Measurements from ENCODE around the gene DNAAF1. TPM values are rescaled to one million over a fixed set of nuclear protein-coding genes. Genes with fewer than 3 reads are reported as not detected.

Gene DNAAF1
- total RNA-seq, 1 experiment from 2014 or later, result not detected

DNA sequence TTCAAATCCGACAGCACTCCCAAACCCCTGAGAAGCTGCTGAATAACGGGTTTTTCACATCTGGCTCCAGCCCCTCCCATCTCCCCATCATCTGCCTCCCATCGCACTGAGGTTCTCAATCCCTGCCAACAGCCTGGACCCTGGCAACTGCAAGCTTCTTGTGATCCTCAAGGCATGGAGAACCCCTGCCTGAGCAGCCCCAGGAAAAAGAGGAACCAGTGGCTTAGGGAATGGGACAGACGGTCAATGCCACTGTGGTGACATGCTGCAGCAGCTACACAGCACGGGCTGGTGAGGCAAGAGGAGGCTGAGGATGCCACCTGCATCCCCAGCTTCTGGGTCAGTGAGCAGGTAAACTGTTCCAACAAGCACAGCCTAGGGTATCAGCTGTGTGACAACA, 25.1 kb upstream of the DNAAF1 start:
- no peak for TF ChIP-seq CTCF (IDR thresholded peaks at IDR 0.05; ENCODE audit: unreplicated experiment)
- Mint-ChIP-seq H3K27ac (ENCODE audit: low read depth, unreplicated experiment) (no peak overlapping the region), H3K4me1 (ENCODE audit: insufficient read depth, unreplicated experiment) (no peaks in the 10 kb centered on the region), H3K4me3 (ENCODE audit: unreplicated experiment) (no peak overlapping the region), H3K9me3 (ENCODE audit: unreplicated experiment) (no peaks in the 10 kb centered on the region), H3K36me3 (ENCODE audit: insufficient read depth, unreplicated experiment) (peaks cover 25% of the 10 kb centered on the region), H3K27me3 (ENCODE audit: insufficient read depth, unreplicated experiment) (no peaks in the 10 kb centered on the region)
- intact Hi-C loops (cut with micrococcal nuclease), result no loop called here
- POLR2A ChIA-PET, result interaction anchor here (0.7 to 4.5 kb wide), 2 partner anchors 58 to 67 kb away, joined by 3 to 37 read pairs; partner anchors contain the start of gene TAF1C
- CTCF ChIA-PET, result interaction anchor here (0.9 to 1.3 kb wide), 5 partner anchors 15 to 67 kb away, joined by 3 to 4 read pairs (median 3); no protein-coding TSS in a partner anchor
- no TSS peak for BruUV-seq (replicated peaks)
- no peak for DNase-seq (ENCODE audit: unreplicated experiment)

DNA sequence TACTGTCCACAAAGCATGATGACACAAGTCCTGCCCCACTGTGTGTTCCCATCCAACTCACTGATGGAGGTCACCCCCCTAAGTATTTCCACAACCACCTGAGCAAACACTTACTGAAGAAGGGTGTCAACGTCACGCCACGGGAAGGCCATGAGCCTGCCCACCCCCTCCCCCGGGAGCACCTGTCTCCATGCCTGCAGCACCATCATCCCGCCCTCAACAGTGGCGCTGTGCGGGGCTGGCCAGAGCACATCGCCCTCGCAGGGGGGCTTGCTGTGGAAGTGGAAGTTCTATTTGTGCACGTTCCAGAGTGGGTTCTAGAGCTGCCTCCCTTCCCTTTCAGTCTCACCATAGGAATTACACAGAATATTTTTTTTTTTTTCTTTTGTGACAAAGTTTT, 24.1 kb upstream of the DNAAF1 start:
- H3K4me1 Mint-ChIP-seq (ENCODE audit: insufficient read depth, unreplicated experiment), result no peaks in the 10 kb centered on the region
- POLR2A ChIA-PET, result interaction anchor here (0.6 kb wide), 1 partner anchor 110 kb away, joined by 3 read pairs; no protein-coding TSS in a partner anchor
- no peaks in the 10 kb centered on the region for H3K9me3 Mint-ChIP-seq (ENCODE audit: unreplicated experiment)
- no peak overlapping the region for H3K27ac Mint-ChIP-seq (ENCODE audit: low read depth, unreplicated experiment)
- CTCF ChIA-PET, result interaction anchor here (0.7 to 1.1 kb wide), 3 partner anchors 14 to 354 kb away, joined by 3 to 5 read pairs (median 3); no protein-coding TSS in a partner anchor
- BruUV-seq (replicated peaks), result no TSS peak
- TF ChIP-seq CTCF (IDR thresholded peaks at IDR 0.05; ENCODE audit: unreplicated experiment), result no peak
- H3K27me3 Mint-ChIP-seq (ENCODE audit: insufficient read depth, unreplicated experiment), result no peaks in the 10 kb centered on the region
- no peak for DNase-seq (ENCODE audit: unreplicated experiment)
- H3K4me3 Mint-ChIP-seq (ENCODE audit: unreplicated experiment), result no peak overlapping the region
- peaks cover 20% of the 10 kb centered on the region for H3K36me3 Mint-ChIP-seq (ENCODE audit: insufficient read depth, unreplicated experiment)
- intact Hi-C loops (cut with micrococcal nuclease), result no loop called here

- BruUV-seq (replicated peaks), result no TSS peak
- TF ChIP-seq CTCF (IDR thresholded peaks at IDR 0.05; ENCODE audit: unreplicated experiment), result no peak
- H3K27ac Mint-ChIP-seq (ENCODE audit: low read depth, unreplicated experiment), result peak overlapping the region; percentile 16
- ChIA-PET CTCF (no interaction called here), POLR2A (no interaction called here)
- H3K27me3 Mint-ChIP-seq (ENCODE audit: insufficient read depth, unreplicated experiment), result no peaks in the 10 kb centered on the region
- H3K4me3 Mint-ChIP-seq (ENCODE audit: unreplicated experiment), result no peak overlapping the region
- H3K9me3 Mint-ChIP-seq (ENCODE audit: unreplicated experiment), result no peaks in the 10 kb centered on the region
- no peak for DNase-seq (ENCODE audit: unreplicated experiment)
- H3K36me3 Mint-ChIP-seq (ENCODE audit: insufficient read depth, unreplicated experiment), result peaks cover 36% of the 10 kb centered on the region
- no peaks in the 10 kb centered on the region for H3K4me1 Mint-ChIP-seq (ENCODE audit: insufficient read depth, unreplicated experiment)
- intact Hi-C loops (cut with micrococcal nuclease), result no loop called here
Observed at GRCh38 chr16:84124257-84125073, 20.6 kb upstream of the DNAAF1 start.

- ChIA-PET POLR2A (interaction anchor here (1.1 kb wide), 1 partner anchor 8 kb away, joined by 6 read pairs; no protein-coding TSS in a partner anchor), CTCF (interaction anchor here (0.6 kb wide), 1 partner anchor 367 kb away, joined by 3 read pairs; no protein-coding TSS in a partner anchor)
- TF ChIP-seq CTCF (IDR thresholded peaks at IDR 0.05; ENCODE audit: unreplicated experiment), result no peak
- Mint-ChIP-seq H3K4me1 (ENCODE audit: insufficient read depth, unreplicated experiment) (peaks cover 5% of the 10 kb centered on the region), H3K27me3 (ENCODE audit: insufficient read depth, unreplicated experiment) (no peaks in the 10 kb centered on the region), H3K4me3 (ENCODE audit: unreplicated experiment) (no peak overlapping the region), H3K27ac (ENCODE audit: low read depth, unreplicated experiment) (no peak overlapping the region), H3K36me3 (ENCODE audit: insufficient read depth, unreplicated experiment) (peaks cover 29% of the 10 kb centered on the region), H3K9me3 (ENCODE audit: unreplicated experiment) (no peaks in the 10 kb centered on the region)
- intact Hi-C loops (cut with micrococcal nuclease), result no loop called here
- DNase-seq (ENCODE audit: unreplicated experiment), result no peak
- BruUV-seq (replicated peaks), result no TSS peak
Observed at GRCh38 chr16:84131117-84131516, 14.0 kb upstream of the DNAAF1 start.

Data from MCF 10A (cell line).